HUES64 (cell line): Measurements from ENCODE around the gene CASZ1.

Source experiments
- H3K27ac ChIP-seq: 2 replicates; pipeline ENCODE4 v1.7.0; 2013; ENCODE audit warnings: low read depth, low read length, inconsistent platforms
- H3K27me3 ChIP-seq: 2 replicates; pipeline ENCODE4 v1.6.1; 2013; ENCODE audit warnings: mild to moderate bottlenecking, low read length; ENCODE audit not compliant: insufficient read depth
- H3K36me3 ChIP-seq: 2 replicates; pipeline ENCODE4 v1.6.1; 2013; ENCODE audit warnings: mild to moderate bottlenecking, low read length; ENCODE audit not compliant: insufficient read depth
- H3K4me1 ChIP-seq: 2 replicates; pipeline ENCODE4 v1.6.1; 2013; ENCODE audit warnings: mild to moderate bottlenecking, low read length, moderate library complexity; ENCODE audit not compliant: insufficient read depth
- H3K4me3 ChIP-seq: 2 replicates; pipeline ENCODE4 v1.5.1; 2013; ENCODE audit warnings: mild to moderate bottlenecking, low read length, moderate library complexity
- H3K9ac ChIP-seq: 2 replicates; pipeline ENCODE4 v1.6.1; 2013; ENCODE audit warnings: mild to moderate bottlenecking, low read depth, low read length
- H3K9me3 ChIP-seq: 2 replicates; pipeline ENCODE4 v1.6.1; 2013; ENCODE audit warnings: low read depth, low read length; ENCODE audit not compliant: insufficient read depth
- whole genome bisulfite sequencing: fragments of 150-250, 120-280 bp; methylation state at CpG from one replicate; pipeline ENCODE4 v1.1.7; 2013; ENCODE audit warnings: missing lambda C conversion rate; 5-methylcytosine and 5-hydroxymethylcytosine counted together

Gene CASZ1

DNA sequence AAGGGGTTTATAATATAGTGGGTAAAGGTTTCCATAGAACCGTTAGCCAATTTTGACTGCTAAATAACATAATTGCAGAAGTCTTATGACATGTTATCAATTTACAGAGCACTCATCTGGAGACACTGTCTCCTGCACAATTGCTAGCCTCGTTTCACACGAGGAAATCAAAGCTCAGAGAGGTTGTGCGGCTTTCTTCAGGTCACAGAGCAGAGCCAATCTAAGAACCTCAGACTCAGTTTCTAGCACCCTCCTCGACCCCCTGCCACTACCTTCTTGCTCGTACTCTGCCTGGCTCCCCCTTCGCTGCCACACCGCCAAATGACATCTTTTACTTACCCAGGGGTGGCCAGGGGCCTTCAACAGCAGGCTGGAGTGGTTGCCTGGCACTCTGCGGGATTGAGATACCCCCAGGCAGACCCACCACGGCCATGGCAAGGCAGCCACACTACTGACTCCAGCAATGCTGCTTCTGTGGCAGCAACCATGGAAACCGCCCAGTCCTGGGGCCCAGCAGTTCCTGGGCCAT is 16.0 kb upstream of the CASZ1 start:
- H3K27me3 ChIP-seq = no peaks in the 10 kb centered on the region
- 92% methylated on average over 11 of the region's 11 CpGs for WGBS

DNA sequence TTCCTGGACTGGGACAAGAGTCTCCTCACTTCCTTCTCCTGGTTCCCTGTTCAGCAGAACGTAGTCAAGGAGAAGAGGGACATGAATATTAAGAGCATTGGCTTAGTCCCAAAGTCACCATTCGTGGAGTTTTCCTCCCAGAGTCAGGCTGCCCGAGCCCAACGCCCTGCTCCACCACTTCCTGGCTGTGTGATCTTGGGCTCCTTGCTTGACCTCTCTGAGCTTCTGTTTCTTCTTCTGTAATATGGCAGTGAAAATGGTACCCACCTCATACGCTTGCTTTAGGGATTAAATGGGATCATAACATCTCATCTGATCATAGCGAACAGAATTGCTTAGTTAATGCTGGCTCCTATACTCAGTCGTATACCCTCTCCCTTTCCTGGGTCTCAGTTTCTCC is 12.0 kb upstream of the CASZ1 start:
- Histone ChIP-seq H3K27ac (no peak overlapping the region), H3K9ac (no peak overlapping the region), H3K4me3 (no peak overlapping the region), H3K36me3 (no peaks in the 10 kb centered on the region), H3K4me1 (0 out of 2 replicates have a peak, but pooled peaks cover under 1% of the 10 kb centered on the region), H3K9me3 (no peaks in the 10 kb centered on the region), H3K27me3 (no peaks in the 10 kb centered on the region)
- 88% methylated on average over 7 of the region's 7 CpGs for WGBS

More for the DNA sequence above, 16.0 kb upstream of the CASZ1 start:
- no peaks in the 10 kb centered on the region for H3K36me3 ChIP-seq
- no peaks in the 10 kb centered on the region; the same call in 1 of the 2 replicates for H3K4me1 ChIP-seq
- H3K9me3 ChIP-seq = no peaks in the 10 kb centered on the region
- H3K4me3 ChIP-seq = no peak overlapping the region
- no peak overlapping the region for H3K27ac ChIP-seq
- no peak overlapping the region for H3K9ac ChIP-seq

DNA sequence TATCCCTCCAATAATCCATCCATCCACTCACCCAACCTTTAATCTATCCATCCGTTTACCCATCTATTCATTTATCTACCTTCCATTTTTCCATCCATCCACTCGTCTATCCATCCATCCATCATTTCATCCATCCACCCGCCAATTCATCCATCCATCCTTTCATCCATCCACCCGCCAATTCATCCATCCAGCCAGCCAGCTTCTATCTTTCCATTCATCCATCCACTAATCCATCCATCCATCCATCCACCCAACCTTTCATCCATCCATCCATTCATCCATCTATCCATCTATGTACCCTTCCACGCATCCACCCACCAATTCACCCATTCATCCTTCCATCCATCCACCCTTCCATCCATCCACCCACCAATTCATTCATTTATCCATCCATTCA is 10.5 kb upstream of the CASZ1 start:
- no peak overlapping the region for H3K4me3 ChIP-seq
- no peaks in the 10 kb centered on the region for H3K9me3 ChIP-seq
- H3K4me1 ChIP-seq = 0 out of 2 replicates have a peak, but pooled peaks cover 4% of the 10 kb centered on the region
- WGBS = 87% methylated on average over 5 of the region's 5 CpGs
- H3K9ac ChIP-seq = no peak overlapping the region
- H3K27ac ChIP-seq = no peak overlapping the region
- no peaks in the 10 kb centered on the region for H3K27me3 ChIP-seq
- no peaks in the 10 kb centered on the region for H3K36me3 ChIP-seq

DNA sequence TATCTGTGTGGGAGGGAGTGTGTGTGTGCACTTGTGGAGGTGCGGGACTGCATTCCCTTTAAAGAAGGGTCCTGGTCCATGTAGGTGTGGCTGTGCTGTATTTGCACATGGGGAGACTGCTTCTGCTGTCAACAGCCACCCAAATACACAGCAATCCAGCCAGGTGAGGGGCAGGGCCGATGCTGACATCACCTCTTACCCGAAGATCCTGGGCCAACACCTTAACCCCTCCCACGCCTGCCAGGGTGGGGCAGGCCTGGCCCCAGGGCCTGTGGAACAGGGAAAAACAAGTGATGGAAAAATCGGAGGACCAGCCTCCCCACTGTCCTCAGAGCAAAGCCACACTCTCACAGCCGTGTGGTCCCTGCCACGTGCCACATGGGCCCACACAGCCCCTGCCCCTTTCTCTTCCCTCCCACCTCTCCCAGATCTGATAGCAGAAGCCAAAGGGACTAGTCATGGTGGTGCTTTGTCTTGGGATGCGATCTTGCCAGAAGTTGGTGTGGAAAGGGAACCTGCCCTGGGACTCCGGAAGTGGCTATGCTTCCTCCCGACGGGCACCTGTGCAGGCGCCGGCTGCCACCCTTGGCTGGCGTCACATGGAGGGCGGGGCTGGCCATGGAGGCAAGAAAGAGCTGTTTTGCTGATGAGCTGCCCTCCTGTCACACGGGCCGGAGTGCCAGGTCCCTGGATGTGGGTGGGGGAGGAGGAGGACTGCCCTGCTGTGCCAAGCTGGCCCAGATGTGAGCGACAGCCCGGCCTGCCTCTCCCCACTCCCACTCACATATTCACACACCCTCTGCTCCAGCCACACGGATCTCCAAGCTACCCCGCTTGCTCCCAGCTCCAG is 7.8 kb upstream of the CASZ1 start:
- 87% methylated on average over 19 of the region's 21 CpGs for WGBS
- no peak overlapping the region for H3K9ac ChIP-seq
- no peak overlapping the region for H3K4me3 ChIP-seq
- no peaks in the 10 kb centered on the region for H3K36me3 ChIP-seq
- no peak overlapping the region for H3K27ac ChIP-seq
- H3K4me1 ChIP-seq = peaks cover 12% of the 10 kb centered on the region; the same call in 1 of the 2 replicates
- H3K27me3 ChIP-seq = no peaks in the 10 kb centered on the region
- no peaks in the 10 kb centered on the region for H3K9me3 ChIP-seq

DNA sequence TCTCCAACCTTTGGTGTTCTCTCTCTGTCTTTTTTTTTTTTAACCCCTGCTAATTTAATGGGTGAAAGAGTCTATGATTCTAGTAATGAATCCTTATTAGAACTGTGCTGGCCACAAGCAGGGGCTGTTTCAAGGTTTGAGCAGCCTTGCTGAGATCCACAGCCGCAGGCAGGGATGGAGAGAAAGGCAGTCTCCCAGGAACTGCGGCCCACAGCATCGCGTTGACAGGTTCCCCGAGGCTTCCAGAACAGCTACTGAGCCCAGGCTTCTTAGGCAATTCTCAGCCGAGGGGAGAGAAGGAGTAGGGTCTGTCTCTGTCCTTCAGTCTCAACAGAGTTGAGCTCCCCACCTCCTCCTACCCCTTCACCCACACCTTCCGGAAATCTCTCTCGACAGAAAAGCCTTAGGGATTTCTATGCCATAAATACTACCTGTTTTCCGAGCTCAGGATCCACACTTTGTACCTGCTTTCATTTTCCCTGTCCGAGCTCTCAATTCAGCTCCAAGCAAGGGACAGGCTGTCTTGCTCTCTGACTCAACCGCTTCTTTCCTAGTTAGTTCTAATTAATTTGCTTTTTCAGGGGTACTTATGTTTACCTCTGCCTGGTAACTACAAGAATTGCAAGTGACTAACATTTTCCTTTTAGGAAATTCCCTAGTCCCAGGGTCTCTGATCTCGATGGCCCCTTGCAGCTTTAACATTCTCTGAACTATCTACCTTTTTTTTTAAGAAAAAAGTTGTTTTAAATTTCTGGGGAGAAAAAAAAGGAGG is 6.7 kb upstream of the CASZ1 start:
- H3K36me3 ChIP-seq = no peaks in the 10 kb centered on the region
- H3K4me3 ChIP-seq = no peak overlapping the region
- WGBS = 76% methylated on average over 11 of the region's 12 CpGs
- no peak overlapping the region for H3K27ac ChIP-seq
- H3K27me3 ChIP-seq = peaks cover 4% of the 10 kb centered on the region
- H3K4me1 ChIP-seq = peaks cover 12% of the 10 kb centered on the region; the same call in 1 of the 2 replicates
- no peak overlapping the region for H3K9ac ChIP-seq
- H3K9me3 ChIP-seq = no peaks in the 10 kb centered on the region

DNA sequence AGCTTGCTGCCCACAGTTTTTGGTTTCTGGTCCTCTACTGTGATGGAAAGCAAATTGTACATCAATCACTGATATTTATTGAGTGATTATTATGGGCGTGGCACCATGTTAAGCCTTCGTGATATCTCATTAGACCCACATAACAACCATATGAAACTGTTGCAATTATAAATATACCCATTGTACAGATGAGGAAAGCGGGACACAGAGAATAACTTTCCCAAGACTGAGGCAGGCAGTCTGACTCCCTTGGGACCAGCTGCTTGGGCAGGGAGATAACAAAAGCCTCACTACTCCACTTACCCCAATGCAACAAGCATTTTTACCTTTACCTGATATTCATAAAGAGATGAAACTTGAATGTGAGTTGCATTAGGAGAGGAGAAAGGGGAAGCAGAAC is 4.3 kb upstream of the CASZ1 start:
- Histone ChIP-seq H3K4me1 (peaks cover 12% of the 10 kb centered on the region; the same call in 1 of the 2 replicates), H3K36me3 (no peaks in the 10 kb centered on the region), H3K9me3 (no peaks in the 10 kb centered on the region), H3K4me3 (no peak overlapping the region), H3K27me3 (peaks cover 16% of the 10 kb centered on the region), H3K27ac (no peak overlapping the region), H3K9ac (no peak overlapping the region)
- 96% methylated on average over 3 of the region's 3 CpGs for WGBS

DNA sequence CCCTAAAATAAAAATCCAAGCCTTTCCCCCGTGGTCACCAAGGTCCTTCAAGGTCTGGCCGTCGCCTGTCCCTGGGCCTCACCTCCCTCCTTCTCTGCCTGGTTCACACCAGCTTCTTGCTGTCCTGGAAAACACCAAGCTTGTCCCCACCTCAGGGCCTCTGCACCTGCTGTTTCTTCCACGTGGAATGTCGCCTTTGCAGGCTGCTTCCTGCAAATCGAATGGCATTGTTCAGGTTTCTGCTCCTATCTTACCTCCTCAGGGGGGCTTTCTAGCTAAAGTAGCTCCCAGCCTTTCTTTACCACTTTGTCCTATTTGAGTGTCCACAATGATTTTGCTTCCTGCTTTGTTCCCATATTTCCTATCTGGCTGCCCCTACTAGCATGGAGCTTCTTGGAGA is 3.3 kb upstream of the CASZ1 start:
- 45% methylated on average over 6 of the region's 6 CpGs for WGBS
- H3K27me3 ChIP-seq = peaks cover 26% of the 10 kb centered on the region
- no peak overlapping the region for H3K9ac ChIP-seq
- H3K4me1 ChIP-seq = peaks cover 12% of the 10 kb centered on the region; the same call in 1 of the 2 replicates
- H3K36me3 ChIP-seq = no peaks in the 10 kb centered on the region
- no peaks in the 10 kb centered on the region for H3K9me3 ChIP-seq
- H3K27ac ChIP-seq = no peak overlapping the region
- H3K4me3 ChIP-seq = no peak overlapping the region

DNA sequence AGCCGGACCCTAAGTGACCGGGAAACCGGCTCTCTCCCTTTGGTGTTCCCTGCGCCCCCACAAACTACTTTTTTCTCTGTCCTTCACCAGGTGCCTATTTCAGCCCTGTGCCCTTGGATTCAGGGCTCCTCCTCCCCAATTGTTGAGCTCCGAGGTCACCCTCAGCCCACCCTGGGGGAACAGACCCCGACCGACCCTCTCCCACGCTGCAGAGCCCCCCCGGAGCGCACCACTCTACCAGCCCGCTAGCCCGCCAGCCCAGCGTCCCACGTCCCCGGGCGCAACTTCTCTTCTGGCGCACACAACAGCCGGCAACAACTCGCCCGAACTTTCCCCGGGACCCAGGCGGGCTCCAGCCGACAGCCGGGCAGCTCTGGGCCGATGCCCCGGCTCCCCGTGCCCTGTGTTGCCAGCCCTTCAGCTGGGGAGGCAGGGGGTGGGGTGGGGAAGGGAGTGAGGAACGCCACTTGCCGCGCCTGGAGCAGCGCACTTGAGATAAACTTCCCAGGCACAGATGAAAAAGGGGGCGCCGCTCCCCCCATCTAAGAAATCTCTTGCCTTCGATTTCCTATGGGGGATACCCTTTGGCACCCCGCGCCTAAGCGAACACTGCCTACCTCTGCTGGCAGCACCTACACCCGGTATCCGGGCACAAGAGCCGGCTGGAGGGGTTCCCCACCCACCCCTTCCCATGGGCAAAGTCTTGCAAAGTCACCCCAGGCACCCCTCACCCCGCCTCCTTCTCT is 997 bp downstream of the CASZ1 start:
- Histone ChIP-seq H3K4me1 (peaks cover 34% of the 10 kb centered on the region), H3K9ac (no peak overlapping the region), H3K9me3 (no peaks in the 10 kb centered on the region), H3K27ac (no peak overlapping the region), H3K27me3 (peaks cover 67% of the 10 kb centered on the region), H3K4me3 (peak overlapping the region; percentile 58), H3K36me3 (no peaks in the 10 kb centered on the region)
- WGBS = 1% methylated on average over 40 of the region's 41 CpGs

DNA sequence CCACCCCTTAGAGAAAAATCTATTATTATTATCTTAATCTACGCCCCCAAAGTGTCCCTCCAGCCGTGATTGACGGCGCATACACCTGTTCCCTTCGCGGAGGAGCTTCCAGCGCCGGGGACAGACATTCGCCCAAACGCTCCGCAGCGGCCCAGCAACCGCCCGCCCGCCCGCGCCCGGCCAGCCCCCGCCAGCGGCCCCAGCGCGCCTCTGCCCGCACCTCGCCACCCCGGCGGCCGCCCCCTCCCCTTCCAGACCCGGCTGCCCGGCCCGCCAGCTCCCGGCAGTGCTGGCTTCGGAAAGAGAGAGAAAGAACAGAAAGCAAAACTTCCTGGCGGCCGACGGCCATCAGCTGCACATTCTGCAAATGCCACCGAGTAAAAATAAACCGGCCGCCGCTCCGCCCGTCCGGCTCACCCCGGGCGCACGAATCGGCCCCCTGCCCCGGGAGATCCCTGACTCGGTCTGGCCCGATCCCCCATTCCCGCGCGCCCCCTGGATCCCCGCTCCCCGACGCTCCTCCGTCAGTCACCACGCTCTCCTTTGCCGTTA is 1.6 kb downstream of the CASZ1 start:
- H3K27me3 ChIP-seq = peaks cover 68% of the 10 kb centered on the region
- H3K4me1 ChIP-seq = peaks cover 30% of the 10 kb centered on the region
- WGBS = under 1% methylated on average over 58 of the region's 58 CpGs
- H3K9ac ChIP-seq = no peak overlapping the region
- H3K4me3 ChIP-seq = peak overlapping the region; percentile 58
- no peaks in the 10 kb centered on the region for H3K36me3 ChIP-seq
- no peaks in the 10 kb centered on the region for H3K9me3 ChIP-seq
- no peak overlapping the region for H3K27ac ChIP-seq

DNA sequence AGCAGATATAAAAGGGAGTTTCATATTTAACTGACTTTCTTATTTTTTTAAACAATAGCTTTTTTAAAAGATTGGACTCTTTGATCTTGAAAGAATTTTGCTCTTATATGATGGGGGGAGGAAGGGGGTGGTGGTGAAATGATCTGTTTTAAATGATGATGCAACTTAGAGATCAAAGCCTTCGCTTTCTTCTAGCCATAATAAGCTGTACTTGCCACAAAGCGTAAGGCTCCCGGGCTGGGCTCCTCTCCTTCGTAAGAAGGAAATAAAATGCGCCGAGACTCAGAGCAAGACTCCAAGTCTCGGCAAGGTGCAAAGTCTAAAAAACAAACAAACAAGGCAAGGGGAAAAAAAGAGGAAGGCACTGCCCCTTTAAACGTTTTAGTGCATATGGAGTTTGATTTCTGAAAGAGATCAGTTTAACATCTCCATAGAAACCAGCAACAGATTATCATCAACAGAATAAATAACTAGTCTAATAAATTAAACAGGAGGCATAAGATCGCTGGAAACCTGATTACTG is 3.3 kb downstream of the CASZ1 start:
- H3K27me3 ChIP-seq = peaks cover 64% of the 10 kb centered on the region
- peaks cover 26% of the 10 kb centered on the region for H3K4me1 ChIP-seq
- WGBS = 5% methylated on average over 8 of the region's 9 CpGs
- no peaks in the 10 kb centered on the region for H3K9me3 ChIP-seq
- no peak overlapping the region for H3K27ac ChIP-seq
- no peaks in the 10 kb centered on the region for H3K36me3 ChIP-seq
- H3K9ac ChIP-seq = no peak overlapping the region
- peak overlapping the region; percentile 58 for H3K4me3 ChIP-seq
